CD4-positive, alpha-beta T cell treated with Interleukin-21 for 1 hour (primary cell): ENCODE results near the gene NOS3.

Experiments
- DNase-seq: peaks from one replicate; pipeline ENCODE4 v3.0.0-alpha.2; 2020

NOS3 gene

GRCh38 chr7:150981644-150982043 lies 9.2 kb upstream of the NOS3 start:
- no peak for DNase-seq

GRCh38 chr7:150982351-150982750 lies 8.5 kb upstream of the NOS3 start:
- no peak for DNase-seq

GRCh38 chr7:150983893-150984368 lies 6.9 kb upstream of the NOS3 start:
- DNase-seq: peak; percentile 56

GRCh38 chr7:150986099-150986512 lies 4.7 kb upstream of the NOS3 start:
- DNase-seq: peak; percentile 61

- no peak for DNase-seq
Observed at GRCh38 chr7:150986556-150986955, 4.3 kb upstream of the NOS3 start.

GRCh38 chr7:150988230-150989226 lies 2.3 kb upstream of the NOS3 start:
- peak; percentile 76 for DNase-seq

- DNase-seq: no peak
Observed at GRCh38 chr7:150989456-150989855, 1.4 kb upstream of the NOS3 start.

- no peak for DNase-seq
Observed at GRCh38 chr7:150992051-150992640, 1.3 kb downstream of the NOS3 start.

GRCh38 chr7:150992833-150993302 lies 2.1 kb downstream of the NOS3 start:
- peak; percentile 41 for DNase-seq

GRCh38 chr7:150993511-150993910 lies 2.7 kb downstream of the NOS3 start:
- no peak for DNase-seq

GRCh38 chr7:150994141-150994837 lies 3.5 kb downstream of the NOS3 start:
- peak; percentile 28 for DNase-seq

- no peak for DNase-seq
Observed at GRCh38 chr7:150994838-150995510, 4.2 kb downstream of the NOS3 start.

GRCh38 chr7:150996376-150997074 lies 5.7 kb downstream of the NOS3 start:
- DNase-seq: no peak

- DNase-seq: no peak
Observed at GRCh38 chr7:150997075-150997511, 6.3 kb downstream of the NOS3 start.

GRCh38 chr7:150997817-150998216 lies 7.0 kb downstream of the NOS3 start:
- DNase-seq: no peak

- no peak for DNase-seq
Observed at GRCh38 chr7:150998341-150998740, 7.5 kb downstream of the NOS3 start.

- no peak for DNase-seq
Observed at GRCh38 chr7:150999001-150999400, 8.2 kb downstream of the NOS3 start.

- DNase-seq: peak; percentile 57
Observed at GRCh38 chr7:150999497-151000230, 8.8 kb downstream of the NOS3 start.

GRCh38 chr7:151000897-151001495 lies 10.2 kb downstream of the NOS3 start:
- DNase-seq: no peak

GRCh38 chr7:151001546-151001945 lies 10.7 kb downstream of the NOS3 start:
- DNase-seq: no peak

GRCh38 chr7:151003572-151003971 lies 12.8 kb downstream of the NOS3 start:
- no peak for DNase-seq
